K562 (cell line): ENCODE data around the gene JSRP1. TPM values are rescaled to one million over a fixed set of nuclear protein-coding genes. Genes with fewer than 3 reads are reported as not detected.

Source experiments
- ATAC-seq: fragments of 200-7000 bp; cut with Tn5 transposase; 3 replicates; pipeline ENCODE4 v1.9.1; 2020; ENCODE audit warnings: moderate library complexity
- BruUV-seq: library from RNA; stranded (reverse); fragments of 400-500 nt; replicated peaks from 2 replicates; lab custom pipeline; 2021; lab: Mats Ljungman, UMichigan
- CTCF ChIA-PET: fragments of 300-600 bp; formaldehyde crosslinking; extraction: SDS; loops from one replicate; lab custom pipeline; 2021; ENCODE audit warnings: low intra/inter-chr PET ratio; lab: Yijun Ruan, JAX
- POLR2A ChIA-PET: fragments of 300-600, 350-650 bp; sonication (Branson Sonifier 250); formaldehyde crosslinking; extraction: SDS; loops from one replicate; lab custom pipeline; 2021; ENCODE audit warnings: antibody characterized with exemption, inconsistent platforms; lab: Yijun Ruan, JAX
- DNase-seq, 4 experiments: peaks; one replicate each; pipeline versions ENCODE4 v3.0.0 to v3.0.0-alpha.2; 2011 to 2018; ENCODE audit warnings: low spot score in 3 of 4, mixed read lengths in 3 of 4; ENCODE audit errors: extremely low read depth in 1 of 4
- FAIRE-seq: peaks from 2 replicates; lab custom pipeline; 2011; peaks lifted over from hg19 to GRCh38; lab: Jason Lieb, UNC
- H2AFZ ChIP-seq: 2 replicates; pipeline ENCODE4 v1.6.0; 2011; ENCODE audit warnings: low read depth, low read length, control low read depth, inconsistent platforms
- H3K27ac ChIP-seq: fragments of 200-600 bp; 3 replicates; pipeline ENCODE4 v1.8.0; 2011; ENCODE audit warnings: low read depth, mild to moderate bottlenecking, control low read depth, inconsistent platforms, low read length, moderate library complexity, mixed read lengths; ENCODE audit errors: extremely low read depth
- H3K27me3 ChIP-seq, 2 experiments: fragments of 300-600 bp in 1 of 2; 2 replicates in 1 of 2; 3 replicates in 1 of 2; pipeline versions ENCODE4 v1.6.0 to v1.8.0; 2011; ENCODE audit warnings: inconsistent platforms in 2 of 2, low read length in 2 of 2, mild to moderate bottlenecking in 1 of 2, mixed read lengths in 1 of 2, moderate library complexity in 1 of 2; ENCODE audit not compliant: control insufficient read depth in 2 of 2, insufficient read depth in 2 of 2
- H3K36me3 ChIP-seq: fragments of 300-600 bp; 3 replicates; pipeline ENCODE4 v1.8.0; 2011; ENCODE audit warnings: mild to moderate bottlenecking, low read length, inconsistent platforms; ENCODE audit not compliant: control insufficient read depth, insufficient read depth
- H3K4me1 ChIP-seq, 2 experiments: fragments of 200-600 bp in 1 of 2; replicated peaks in 1 of 2; 2 replicates in 1 of 2; 3 replicates in 1 of 2; pipeline versions ENCODE4 v1.5.1 to v1.8.0; 2011; ENCODE audit warnings: inconsistent platforms in 2 of 2, low read length in 2 of 2, mild to moderate bottlenecking in 1 of 2, mixed read lengths in 1 of 2, moderate library complexity in 1 of 2; ENCODE audit not compliant: control insufficient read depth in 2 of 2, insufficient read depth in 2 of 2
- H3K4me2 ChIP-seq: 2 replicates; pipeline ENCODE4 v1.6.1; 2011; ENCODE audit warnings: low read length, control low read depth, inconsistent platforms, mixed read lengths; ENCODE audit not compliant: insufficient read depth
- H3K4me3 ChIP-seq: fragments of 200-600 bp; sonication (generic), shearing (Covaris generic); 2 replicates; pipeline ENCODE4 v1.5.1; 2016; ENCODE audit warnings: control low read depth, inconsistent platforms
- H3K79me2 ChIP-seq: fragments of 200-600 bp; 3 replicates; pipeline ENCODE4 v1.8.0; 2011; ENCODE audit warnings: low read length, inconsistent platforms; ENCODE audit not compliant: control insufficient read depth, insufficient read depth
- H3K9ac ChIP-seq, 2 experiments: 2 replicates each; pipeline versions ENCODE4 v1.6.0 to v1.6.1; 2011; ENCODE audit warnings: low read depth in 2 of 2, low read length in 2 of 2, control low read depth in 1 of 2, inconsistent platforms in 1 of 2, mild to moderate bottlenecking in 1 of 2, mixed read lengths in 1 of 2; ENCODE audit not compliant: insufficient read depth in 1 of 2
- H3K9me1 ChIP-seq: one replicate; pipeline ENCODE4 v1.6.0; 2011; ENCODE audit warnings: inconsistent platforms, mild to moderate bottlenecking, low read length, moderate library complexity; ENCODE audit not compliant: control insufficient read depth, insufficient read depth
- H3K9me3 ChIP-seq: replicated peaks from 2 replicates; pipeline ENCODE4 v1.5.1; 2011; ENCODE audit warnings: low read depth, low read length, inconsistent platforms; ENCODE audit not compliant: control insufficient read depth, insufficient read depth
- H4K20me1 ChIP-seq: replicated peaks from 2 replicates; pipeline ENCODE4 v1.6.1; 2011; ENCODE audit warnings: low read length, inconsistent platforms, mixed read lengths; ENCODE audit not compliant: control insufficient read depth, insufficient read depth
- BCLAF1 ChIP-seq, 2 experiments: fragments of 450-650 bp in 1 of 2; IDR thresholded peaks; 2 replicates each; pipeline ENCODE4 v1.6.1; 2011 to 2017; ENCODE audit warnings: low read depth in 2 of 2, antibody characterized with exemption in 1 of 2, borderline replicate concordance in 1 of 2, low read length in 1 of 2, mild to moderate bottlenecking in 1 of 2, mixed read lengths in 1 of 2; ENCODE audit not compliant: control insufficient read depth in 1 of 2
- MAX ChIP-seq: sonication (generic); formaldehyde crosslinking; IDR thresholded peaks from 2 replicates; pipeline ENCODE4 v1.9.0; 2022; ENCODE audit warnings: mild to moderate bottlenecking, missing genetic modification reagents
- POLR2G ChIP-seq: fragments of 200-400 bp; formaldehyde crosslinking; IDR thresholded peaks from 2 replicates; pipeline ENCODE4 v1.6.1; 2017; ENCODE audit warnings: low read depth, mild to moderate bottlenecking, antibody characterized with exemption, low read length, moderate library complexity
- RBM17 ChIP-seq: fragments of 200-400 bp; formaldehyde crosslinking; IDR thresholded peaks from 2 replicates; pipeline ENCODE4 v1.6.1; 2017; ENCODE audit warnings: low read depth, mild to moderate bottlenecking, low read length, borderline replicate concordance
- ZNF707 ChIP-seq: fragments of 250-450 bp; sonication (Bioruptor Pico); conservative IDR thresholded peaks from 2 replicates; pipeline ENCODE4 v1.8.0; 2022; ENCODE audit warnings: inconsistent platforms, mild to moderate bottlenecking, moderate library complexity
- WGBS: fragments of 100-300 bp; shearing (Covaris generic); methylation state at CpG from one replicate; pipeline ENCODE4 v1.1.6; 2016; ENCODE audit warnings: low coverage, mixed read lengths; ENCODE audit not compliant: insufficient coverage; ENCODE audit errors: missing lambda C conversion rate; 5-methylcytosine and 5-hydroxymethylcytosine counted together
- in situ Hi-C: fragments of 300-500 bp; cut with MboI; formaldehyde crosslinking; loops from 4 replicates; pipeline ENCODE4 v1.15.0; 2018; ENCODE audit warnings: inconsistent platforms, mixed read lengths
- intact Hi-C: fragments of 100-400 bp; cut with micrococcal nuclease; formaldehyde crosslinking; loops from 2 replicates; pipeline ENCODE4 v1.14.2; 2022
- polyA plus RNA-seq, 8 experiments: library from polyadenylated mRNA; depleted of rRNA in 4 of 8; stranded (reverse) in 5 of 8; unstranded in 3 of 8; fragments of >200 nt; fragmentation: Nextera tagmentation in 2 of 8; fragmentation: Illumina TruSeq in 1 of 8; extraction: Ambion mirVana in 2 of 8; extraction: Trizol in 1 of 8; gene quantifications; 2 replicates each; pipeline versions ENCODE4 v1.2.1 to v1.2.3, GENCODE V29; 2011 to 2014; ENCODE audit warnings: inconsistent platforms in 1 of 8, missing spikeins in 1 of 8
- total RNA-seq, 7 experiments: library from RNA; depleted of rRNA in 6 of 7; stranded (reverse); fragments of >200 nt in 6 of 7; fragmentation: Illumina TruSeq in 2 of 7; extraction: Trizol in 2 of 7; gene quantifications; 2 replicates each; pipeline versions ENCODE4 v1.2.1 to v1.2.3, GENCODE V29; 2011 to 2021; ENCODE audit warnings: low replicate concordance in 1 of 7

Gene JSRP1
- total and polyA plus RNA-seq, 9 of the 15 experiments (the other 6 are each of a cell fraction or from before 2014, with no cell fraction given) = 0.08 to 1.2 (median 0.51) TPM; not detected in 4

DNA sequence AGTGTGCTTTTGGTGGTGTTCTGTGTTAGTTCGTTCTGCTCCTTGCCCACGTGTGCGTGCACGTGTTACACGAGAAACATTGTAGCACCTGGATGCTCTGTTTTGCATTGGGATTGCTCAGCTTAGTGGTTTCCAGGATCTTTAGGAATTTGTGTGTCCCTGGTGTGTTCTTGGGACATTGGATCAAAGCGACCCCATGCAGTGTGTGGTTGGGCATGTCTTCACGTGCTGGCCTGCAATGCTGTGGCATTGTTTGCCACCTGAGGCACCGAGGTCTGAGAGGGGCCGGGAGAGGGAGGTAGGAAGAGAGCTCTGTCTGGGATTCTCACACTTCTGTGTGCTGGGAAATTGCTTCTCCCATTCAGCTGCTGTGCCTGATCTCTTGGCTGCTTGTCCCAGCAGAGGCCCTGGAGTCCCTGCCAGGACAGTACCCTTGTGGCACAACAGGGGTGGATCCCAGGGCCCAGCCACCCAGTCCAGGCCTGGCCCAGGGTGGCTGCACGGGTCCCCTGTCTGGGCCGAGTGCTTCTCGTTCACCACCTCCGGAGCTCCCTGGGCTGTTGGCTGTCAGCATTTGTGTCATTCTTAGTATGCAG, 31.4 kb downstream of the JSRP1 start:
- Histone ChIP-seq H3K79me2 (no peaks in the 10 kb centered on the region), H3K27me3 (no peaks in the 10 kb centered on the region), H3K4me2 (no peak overlapping the region), H3K9ac (no peak overlapping the region), H2AFZ (no peak overlapping the region), H3K9me1 (no peaks in the 10 kb centered on the region), H3K36me3 (peaks cover 91% of the 10 kb centered on the region; the same call in 2 of the 3 replicates), H3K4me3 (no peak overlapping the region), H3K9me3 (no peaks in the 10 kb centered on the region), H3K4me1 (peaks cover 0 to 41% of the 10 kb centered on the region in 2 experiments; a peak in 2 of 5 replicates), H4K20me1 (no peaks in the 10 kb centered on the region), H3K27ac (no peak overlapping the region)
- DNase-seq = no peak
- ChIA-PET POLR2A (interaction anchor here (0.6 kb wide), 1 partner anchor 53 kb away, joined by 3 read pairs; no protein-coding TSS in a partner anchor), CTCF (interaction anchor here (0.6 kb wide), 1 partner anchor 67 kb away, joined by 3 read pairs; no protein-coding TSS in a partner anchor)
- no peak for FAIRE-seq
- in situ Hi-C loops = no loop called here
- intact Hi-C loops = no loop called here
- no TSS peak for BruUV-seq
- ATAC-seq = no peak
- WGBS = 95% methylated on average over 13 of the region's 13 CpGs
- TF ChIP-seq BCLAF1 (IDR thresholded peaks at IDR 0.05; ENCODE audit: borderline replicate concordance in 1 of 2, control insufficient read depth in 1 of 2, low read depth in 2 of 2, low read length in 1 of 2) (no peak), RBM17 (no peak), MAX (CRISPR knock-in tag) (no peak), ZNF707 (CRISPR knock-in tag) (no peak), POLR2G (0 out of 2 replicates have a peak, but pooled peaks have one; percentile 15)
